ENCODE data around the gene PKDREJ. TPM values are rescaled to one million over a fixed set of nuclear protein-coding genes. Genes with fewer than 3 reads are reported as not detected.

Gene PKDREJ
- total RNA-seq, 2 donors from 2014 or later, result 0.04 TPM; not detected in 1

- no peak overlapping the region for H3K9ac ChIP-seq (ENCODE audit: extremely low read depth, low read length, poor library complexity, severe bottlenecking)
- no peaks in the 10 kb centered on the region for H3K27me3 ChIP-seq (ENCODE audit: control insufficient read depth, insufficient read depth, low read length, poor library complexity, severe bottlenecking)
- TF ChIP-seq CTCF (conservative IDR thresholded peaks at IDR 0.05), result no peak
- no peaks in the 10 kb centered on the region for H3K36me3 ChIP-seq (ENCODE audit: control insufficient read depth, insufficient read depth, low read length)
- Mint-ChIP-seq H3K27ac (no peak overlapping the region), H3K9me3 (peaks cover 73% of the 10 kb centered on the region), H3K27me3 (ENCODE audit: insufficient read depth) (no peaks in the 10 kb centered on the region), H3K36me3 (ENCODE audit: low read depth) (peaks cover 73% of the 10 kb centered on the region), H3K4me1 (no peaks in the 10 kb centered on the region), H3K4me3 (no peak overlapping the region)
- DNase-seq, result no peak
- peaks cover 37% of the 10 kb centered on the region for H3K9me3 ChIP-seq (ENCODE audit: control insufficient read depth, low read length)
- H3K4me3 ChIP-seq (ENCODE audit: low read length), result no peak overlapping the region
- no peaks in the 10 kb centered on the region for H3K4me1 ChIP-seq (ENCODE audit: control insufficient read depth, insufficient read depth, low read length)
- no peak overlapping the region for H3K27ac ChIP-seq (ENCODE audit: low read depth, low read length)
- WGBS, 2 experiments (ENCODE audit: insufficient coverage in 1 of 2, insufficient read length in 1 of 2), result 89 to 100% methylated on average over 1 of the region's 1 CpG
Observed at GRCh38 chr22:46209262-46209661, 53.9 kb downstream of the PKDREJ start.

Other genes with a start within 250 kb of the PKDREJ start
- 10 to 100 TPM; 15.4 to 18.6 TPM for gene PPARA, start 112.8 kb downstream of the PKDREJ start, total RNA-seq
- gene CDPF1, start 13.1 kb downstream of the PKDREJ start, total RNA-seq, result 10 to 100 TPM; 11.3 to 15.1 TPM
- 10 to 100 TPM; 35.9 to 47.1 TPM for gene TTC38, start 4.7 kb upstream of the PKDREJ start, total RNA-seq
- gene GTSE1, start 33.5 kb upstream of the PKDREJ start, total RNA-seq, result 10 to 100 TPM; 39.5 to 59.5 TPM
- gene TRMU, start 72.4 kb upstream of the PKDREJ start, total RNA-seq, result 10 to 100 TPM; 79.7 to 84.5 TPM